ENCODE data around the gene TMEM168.

- no peak for TF ChIP-seq ZNF274 (IDR thresholded peaks at IDR 0.05; ENCODE audit: low read length)
- no peak for TF ChIP-seq ZNF274 (tag by site-specific recombination; IDR thresholded peaks at IDR 0.05; ENCODE audit: borderline replicate concordance)
- TF ChIP-seq, protein P1, sequence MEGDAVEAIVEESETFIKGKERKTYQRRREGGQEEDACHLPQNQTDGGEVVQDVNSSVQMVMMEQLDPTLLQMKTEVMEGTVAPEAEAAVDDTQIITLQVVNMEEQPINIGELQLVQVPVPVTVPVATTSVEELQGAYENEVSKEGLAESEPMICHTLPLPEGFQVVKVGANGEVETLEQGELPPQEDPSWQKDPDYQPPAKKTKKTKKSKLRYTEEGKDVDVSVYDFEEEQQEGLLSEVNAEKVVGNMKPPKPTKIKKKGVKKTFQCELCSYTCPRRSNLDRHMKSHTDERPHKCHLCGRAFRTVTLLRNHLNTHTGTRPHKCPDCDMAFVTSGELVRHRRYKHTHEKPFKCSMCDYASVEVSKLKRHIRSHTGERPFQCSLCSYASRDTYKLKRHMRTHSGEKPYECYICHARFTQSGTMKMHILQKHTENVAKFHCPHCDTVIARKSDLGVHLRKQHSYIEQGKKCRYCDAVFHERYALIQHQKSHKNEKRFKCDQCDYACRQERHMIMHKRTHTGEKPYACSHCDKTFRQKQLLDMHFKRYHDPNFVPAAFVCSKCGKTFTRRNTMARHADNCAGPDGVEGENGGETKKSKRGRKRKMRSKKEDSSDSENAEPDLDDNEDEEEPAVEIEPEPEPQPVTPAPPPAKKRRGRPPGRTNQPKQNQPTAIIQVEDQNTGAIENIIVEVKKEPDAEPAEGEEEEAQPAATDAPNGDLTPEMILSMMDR (tag by site-specific recombination; IDR thresholded peaks at IDR 0.05): no peak
- TF ChIP-seq, protein P2, sequence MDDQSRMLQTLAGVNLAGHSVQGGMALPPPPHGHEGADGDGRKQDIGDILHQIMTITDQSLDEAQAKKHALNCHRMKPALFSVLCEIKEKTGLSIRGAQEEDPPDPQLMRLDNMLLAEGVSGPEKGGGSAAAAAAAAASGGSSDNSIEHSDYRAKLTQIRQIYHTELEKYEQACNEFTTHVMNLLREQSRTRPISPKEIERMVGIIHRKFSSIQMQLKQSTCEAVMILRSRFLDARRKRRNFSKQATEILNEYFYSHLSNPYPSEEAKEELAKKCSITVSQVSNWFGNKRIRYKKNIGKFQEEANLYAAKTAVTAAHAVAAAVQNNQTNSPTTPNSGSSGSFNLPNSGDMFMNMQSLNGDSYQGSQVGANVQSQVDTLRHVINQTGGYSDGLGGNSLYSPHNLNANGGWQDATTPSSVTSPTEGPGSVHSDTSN (CRISPR knock-in tag; IDR thresholded peaks at IDR 0.05): no peak
Measured at GRCh38 chr7:112721366-112721765, 68.8 kb downstream of the TMEM168 start.
